Ishikawa (cell line): ENCODE data around the gene INAFM2.

Experiments
- CREB1 ChIP-seq: IDR thresholded peaks from 2 replicates; pipeline ENCODE4 v1.6.1; 2012; ENCODE audit warnings: low read depth
- EP300 ChIP-seq: IDR thresholded peaks from 2 replicates; pipeline ENCODE4 v1.6.1; 2012; ENCODE audit warnings: borderline replicate concordance
- YY1 ChIP-seq: IDR thresholded peaks from 2 replicates; pipeline ENCODE4 v1.6.1; 2012; ENCODE audit warnings: low read depth

- TF ChIP-seq EP300 = no peak
- no peak for TF ChIP-seq YY1
- no peak for TF ChIP-seq CREB1
These were observed 3.1 kb upstream of the INAFM2 start for GRCh38 chr15:40320409-40320808.
